Measurements from ENCODE around the gene SMCO4.

GRCh38 chr11:93571612-93572011, 28.4 kb upstream of the SMCO4 start:
- TF ChIP-seq ATF2 (CRISPR knock-in tag; IDR thresholded peaks at IDR 0.05; ENCODE audit: borderline replicate concordance, low read depth) (no peak), NFE2L1 (CRISPR knock-in tag; IDR thresholded peaks at IDR 0.05) (no peak), CTCF (IDR thresholded peaks at IDR 0.05) (no peak), MAX (CRISPR knock-in tag; IDR thresholded peaks at IDR 0.05) (no peak), FOXJ3 (CRISPR knock-in tag; IDR thresholded peaks at IDR 0.05; ENCODE audit: borderline replicate concordance) (no peak), ZNF532 (CRISPR knock-in tag; IDR thresholded peaks at IDR 0.05; ENCODE audit: borderline replicate concordance) (no peak), STAT6 (CRISPR knock-in tag; conservative IDR thresholded peaks at IDR 0.05; ENCODE audit: low read depth) (no peak), NR3C1 (CRISPR knock-in tag; conservative IDR thresholded peaks at IDR 0.05; ENCODE audit: low read depth) (no peak), NR1H2 (CRISPR knock-in tag; IDR thresholded peaks at IDR 0.05) (no peak), AR (CRISPR knock-in tag; IDR thresholded peaks at IDR 0.05) (no peak), ZNF121 (CRISPR knock-in tag; IDR thresholded peaks at IDR 0.05) (no peak), AFF4 (CRISPR knock-in tag; IDR thresholded peaks at IDR 0.05; ENCODE audit: borderline replicate concordance) (no peak), USF2 (CRISPR knock-in tag; IDR thresholded peaks at IDR 0.05) (no peak)

All from WTC11 (cell line).